Stimulated activated naive B cell treated with anti-CD40 and anti-IgM and Interleukin-4, amounts not matched to agents 10 μg/mL and 1 μg/mL and 100 μg/mL, for 72 hours (primary cell): Measurements from ENCODE around the gene TEX29.

Experiments used
- ATAC-seq, 2 donors: fragments of 150-1000 bp; cut with Tn5 transposase; replicated peaks; 2 replicates each; pipeline ENCODE4 v1.10.0; 2021; ENCODE audit warnings: moderate library complexity in 1 of 2
- DNase-seq: peaks from one replicate; pipeline ENCODE4 v3.0.0; 2021
- H3K27ac Mint-ChIP-seq: one replicate; pipeline ENCODE4 v1.8.0; 2022; ENCODE audit warnings: mild to moderate bottlenecking, mixed read lengths
- H3K27me3 Mint-ChIP-seq, 2 donors: one replicate each; pipeline ENCODE4 v1.8.0; 2022; ENCODE audit warnings: mixed read lengths in 2 of 2
- H3K36me3 Mint-ChIP-seq, 2 donors: one replicate each; pipeline ENCODE4 v1.8.0; 2022; ENCODE audit warnings: mixed read lengths in 2 of 2, mild to moderate bottlenecking in 1 of 2
- H3K4me1 Mint-ChIP-seq, 2 donors: one replicate each; pipeline ENCODE4 v1.8.0; 2022; ENCODE audit warnings: mixed read lengths in 2 of 2, mild to moderate bottlenecking in 1 of 2
- H3K4me3 Mint-ChIP-seq, 2 donors: one replicate each; pipeline ENCODE4 v1.8.0; 2022; ENCODE audit warnings: mild to moderate bottlenecking in 2 of 2, mixed read lengths in 2 of 2, moderate library complexity in 1 of 2
- H3K9me3 Mint-ChIP-seq, 2 donors: one replicate each; pipeline ENCODE4 v1.8.0; 2022; ENCODE audit warnings: mixed read lengths in 2 of 2, mild to moderate bottlenecking in 1 of 2

TEX29 gene

GRCh38 chr13:111353508-111353907, 33.1 kb downstream of the TEX29 start:
- Mint-ChIP-seq H3K27ac (no peak overlapping the region), H3K4me1 (no peaks in the 10 kb centered on the region), H3K27me3 (no peaks in the 10 kb centered on the region), H3K9me3 (peaks cover 4 to 7% of the 10 kb centered on the region in 2 donors), H3K36me3 (peaks cover under 1 to 7% of the 10 kb centered on the region in 2 donors), H3K4me3 (no peak overlapping the region)
- ATAC-seq (no peak), DNase-seq (no peak)

- DNase-seq = no peak
- ATAC-seq = no peak
- Mint-ChIP-seq H3K27me3 (no peaks in the 10 kb centered on the region), H3K36me3 (peaks cover 0 to 3% of the 10 kb centered on the region in 2 donors), H3K4me1 (no peaks in the 10 kb centered on the region), H3K27ac (no peak overlapping the region), H3K9me3 (peaks cover 4 to 7% of the 10 kb centered on the region in 2 donors), H3K4me3 (no peak overlapping the region)
Measured at GRCh38 chr13:111354789-111355188, 34.3 kb downstream of the TEX29 start.

GRCh38 chr13:111356795-111357194, 36.4 kb downstream of the TEX29 start:
- Mint-ChIP-seq H3K4me1 (no peaks in the 10 kb centered on the region), H3K4me3 (no peak overlapping the region), H3K36me3 (peaks cover 0 to 3% of the 10 kb centered on the region in 2 donors), H3K9me3 (peaks cover 4 to 6% of the 10 kb centered on the region in 2 donors), H3K27me3 (peaks cover 0 to 8% of the 10 kb centered on the region in 2 donors), H3K27ac (no peak overlapping the region)
- DNase-seq (no peak), ATAC-seq (no peak)

DNA sequence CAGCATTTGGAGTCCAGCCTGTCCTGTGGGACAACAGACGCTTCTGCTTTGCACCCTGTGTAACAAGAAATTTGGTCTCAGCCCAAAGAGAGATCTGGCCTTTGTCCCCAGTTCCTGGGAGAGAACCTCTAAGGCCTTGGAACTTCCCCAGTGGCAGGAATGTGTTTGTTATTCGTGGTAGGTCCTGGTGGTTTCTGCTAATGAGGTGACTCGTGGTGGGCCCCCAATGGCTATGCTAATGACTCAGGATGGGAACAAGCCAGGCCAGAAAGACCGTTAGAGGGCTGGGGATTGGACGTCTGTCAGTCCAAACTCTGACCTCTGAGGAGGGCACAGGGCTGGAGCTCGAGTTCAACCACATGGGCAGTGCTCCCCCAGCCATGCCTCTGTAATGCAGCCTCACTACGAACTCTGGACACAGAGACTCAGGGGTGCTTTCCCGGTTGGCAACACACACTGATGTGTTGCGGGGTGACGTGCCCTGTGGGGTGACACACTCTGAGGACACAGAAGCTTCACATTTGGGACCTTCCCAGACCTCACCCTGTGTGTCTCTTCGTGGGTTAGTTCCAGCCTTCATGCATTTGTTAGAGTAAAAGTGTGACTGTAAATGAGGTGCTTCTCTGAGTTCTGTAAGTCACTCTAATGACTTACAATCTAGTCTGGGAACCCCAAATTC, 38.9 kb downstream of the TEX29 start:
- peaks cover 14 to 26% of the 10 kb centered on the region in 2 donors for H3K27me3 Mint-ChIP-seq
- H3K4me1 Mint-ChIP-seq = peaks cover 3 to 9% of the 10 kb centered on the region in 2 donors
- ATAC-seq (no peak), DNase-seq (no peak)
- H3K36me3 Mint-ChIP-seq = no peaks in the 10 kb centered on the region
- H3K9me3 Mint-ChIP-seq = no peaks in the 10 kb centered on the region
- H3K4me3 Mint-ChIP-seq = no peak overlapping the region
- no peak overlapping the region for H3K27ac Mint-ChIP-seq

GRCh38 chr13:111359930-111360329, 39.5 kb downstream of the TEX29 start:
- H3K4me3 Mint-ChIP-seq = no peak overlapping the region
- ATAC-seq (no peak), DNase-seq (no peak)

GRCh38 chr13:111360452-111360851, 40.0 kb downstream of the TEX29 start:
- H3K9me3 Mint-ChIP-seq = no peaks in the 10 kb centered on the region
- H3K27me3 Mint-ChIP-seq = peaks cover 14 to 26% of the 10 kb centered on the region in 2 donors
- H3K27ac Mint-ChIP-seq = no peak overlapping the region
- ATAC-seq = no peak
- DNase-seq = no peak
- peaks cover 3 to 9% of the 10 kb centered on the region in 2 donors for H3K4me1 Mint-ChIP-seq
- H3K36me3 Mint-ChIP-seq = no peaks in the 10 kb centered on the region
- H3K4me3 Mint-ChIP-seq = no peak overlapping the region

More at GRCh38 chr13:111359930-111360329, 39.5 kb downstream of the TEX29 start:
- H3K27me3 Mint-ChIP-seq = peaks cover 14 to 26% of the 10 kb centered on the region in 2 donors
- H3K9me3 Mint-ChIP-seq = no peaks in the 10 kb centered on the region
- H3K27ac Mint-ChIP-seq = no peak overlapping the region
- H3K4me1 Mint-ChIP-seq = peaks cover 3 to 9% of the 10 kb centered on the region in 2 donors
- H3K36me3 Mint-ChIP-seq = no peaks in the 10 kb centered on the region

DNA sequence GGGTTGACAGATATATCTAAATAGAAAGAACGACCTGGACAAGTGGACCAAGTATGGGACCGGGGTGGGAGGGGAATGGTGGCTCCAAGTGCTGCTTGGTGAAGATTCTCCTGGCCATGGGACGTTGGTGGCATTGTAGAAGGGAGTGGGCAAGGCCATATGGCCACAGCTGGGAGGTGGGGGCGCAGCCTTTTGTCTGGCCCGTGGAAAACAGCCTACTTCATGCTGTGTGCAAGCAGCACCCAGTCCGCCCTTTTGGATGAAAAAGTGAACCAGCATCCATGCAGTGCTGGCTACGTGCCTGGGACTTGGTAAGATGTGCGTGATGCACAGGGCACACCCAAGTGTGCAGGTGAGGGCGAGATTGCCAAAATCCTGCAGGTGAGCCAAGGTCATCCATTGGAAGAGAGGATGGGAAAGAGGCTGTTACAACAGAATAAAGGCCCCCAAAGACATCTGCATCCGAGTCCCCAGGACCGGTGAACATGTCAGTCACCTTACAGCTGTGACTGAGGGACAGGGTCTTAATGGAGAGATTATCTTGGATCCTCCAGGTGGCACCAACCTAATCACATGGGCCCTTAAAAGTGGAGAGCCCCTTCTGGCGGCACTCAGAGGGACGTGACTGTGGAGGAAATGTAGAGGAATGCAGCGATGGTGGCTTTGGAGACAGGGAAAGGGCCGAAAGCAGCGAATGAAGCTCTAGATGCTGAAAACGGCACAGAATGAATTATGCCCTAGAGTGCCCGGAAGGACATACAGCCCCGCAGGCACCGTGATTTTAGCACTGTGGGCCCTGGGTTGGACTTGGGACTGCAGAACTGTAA, 40.8 kb downstream of the TEX29 start:
- no peak for DNase-seq
- Mint-ChIP-seq H3K27me3 (peaks cover 20 to 26% of the 10 kb centered on the region in 2 donors), H3K4me3 (no peak overlapping the region), H3K36me3 (no peaks in the 10 kb centered on the region), H3K9me3 (no peaks in the 10 kb centered on the region), H3K27ac (no peak overlapping the region), H3K4me1 (peaks cover 3 to 9% of the 10 kb centered on the region in 2 donors)
- ATAC-seq = no peak

- Mint-ChIP-seq H3K4me3 (no peak overlapping the region), H3K36me3 (no peaks in the 10 kb centered on the region), H3K4me1 (peaks cover 3 to 9% of the 10 kb centered on the region in 2 donors), H3K27me3 (peaks cover 20 to 26% of the 10 kb centered on the region in 2 donors), H3K27ac (no peak overlapping the region), H3K9me3 (no peaks in the 10 kb centered on the region)
- DNase-seq = no peak
- peak; percentile 84 to 87 for ATAC-seq
Measured at GRCh38 chr13:111361873-111362648, 41.6 kb downstream of the TEX29 start.

- H3K9me3 Mint-ChIP-seq = no peaks in the 10 kb centered on the region
- H3K27ac Mint-ChIP-seq = no peak overlapping the region
- H3K4me3 Mint-ChIP-seq = no peak overlapping the region
- no peaks in the 10 kb centered on the region for H3K36me3 Mint-ChIP-seq
- no peak for ATAC-seq
- H3K27me3 Mint-ChIP-seq = peaks cover 20 to 26% of the 10 kb centered on the region in 2 donors
- peaks cover 3 to 9% of the 10 kb centered on the region in 2 donors for H3K4me1 Mint-ChIP-seq
- DNase-seq = no peak
Measured at GRCh38 chr13:111363121-111363520, 42.7 kb downstream of the TEX29 start.

DNA sequence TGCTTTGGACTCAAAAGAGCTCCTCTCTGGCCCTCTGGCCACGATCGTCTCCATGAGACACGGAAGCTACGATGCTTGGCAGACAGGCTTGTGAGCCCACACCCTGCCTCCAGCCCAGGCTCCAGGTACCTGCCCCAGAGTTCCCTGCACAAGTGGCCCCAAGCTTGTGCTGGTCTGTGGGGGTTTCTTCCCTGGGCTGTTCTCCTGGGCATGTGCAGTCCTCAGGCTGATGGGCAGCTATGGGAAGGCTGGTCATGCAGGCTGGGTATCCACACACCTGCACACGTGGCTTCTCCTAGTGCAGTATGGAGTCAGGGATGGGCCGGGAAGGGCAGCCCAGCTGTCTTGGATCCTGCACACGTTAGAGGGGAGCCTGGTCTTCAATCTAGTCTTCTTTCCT, 43.1 kb downstream of the TEX29 start:
- Mint-ChIP-seq H3K27me3 (peaks cover 20 to 26% of the 10 kb centered on the region in 2 donors), H3K4me1 (peaks cover 3 to 9% of the 10 kb centered on the region in 2 donors)

GRCh38 chr13:111365149-111366005, 44.9 kb downstream of the TEX29 start:
- no peak overlapping the region for H3K27ac Mint-ChIP-seq
- DNase-seq (no peak), ATAC-seq (no peak)
- no peaks in the 10 kb centered on the region for H3K36me3 Mint-ChIP-seq
- H3K4me3 Mint-ChIP-seq = no peak overlapping the region
- peaks cover 3 to 9% of the 10 kb centered on the region in 2 donors for H3K4me1 Mint-ChIP-seq
- H3K9me3 Mint-ChIP-seq = peaks cover 3% of the 10 kb centered on the region in 2 donors
- H3K27me3 Mint-ChIP-seq = peaks cover 20 to 26% of the 10 kb centered on the region in 2 donors

More for the DNA sequence above, 43.1 kb downstream of the TEX29 start:
- DNase-seq (no peak), ATAC-seq (no peak)
- Mint-ChIP-seq H3K36me3 (no peaks in the 10 kb centered on the region), H3K4me3 (no peak overlapping the region), H3K9me3 (peaks cover 0 to under 1% of the 10 kb centered on the region in 2 donors), H3K27ac (no peak overlapping the region)

GRCh38 chr13:111367340-111367739, 46.9 kb downstream of the TEX29 start:
- peaks cover 12 to 21% of the 10 kb centered on the region in 2 donors for H3K27me3 Mint-ChIP-seq
- H3K4me3 Mint-ChIP-seq = no peak overlapping the region
- peaks cover 3% of the 10 kb centered on the region in 2 donors for H3K9me3 Mint-ChIP-seq
- no peaks in the 10 kb centered on the region for H3K36me3 Mint-ChIP-seq
- no peak for DNase-seq
- H3K27ac Mint-ChIP-seq = no peak overlapping the region
- ATAC-seq = no peak
- peaks cover 0 to 4% of the 10 kb centered on the region in 2 donors for H3K4me1 Mint-ChIP-seq

DNA sequence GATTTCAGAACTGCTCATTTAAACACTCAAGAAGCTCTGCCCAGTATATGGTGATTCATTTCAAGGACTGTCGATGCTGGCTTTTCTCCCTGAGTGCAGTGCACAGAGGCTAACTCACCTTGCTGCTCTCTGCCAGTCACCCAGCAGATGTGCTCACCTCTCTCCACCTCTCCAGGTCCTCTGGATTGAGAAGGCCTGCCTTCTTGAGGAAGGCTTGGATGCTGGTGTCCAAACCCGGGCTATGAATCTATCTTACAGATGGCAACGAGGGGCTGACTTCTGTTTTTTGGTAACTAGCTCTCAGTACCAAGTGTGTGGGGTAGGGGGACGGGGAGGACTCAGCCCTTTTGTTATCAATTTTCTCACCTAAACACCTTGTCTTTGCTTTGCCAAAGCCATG, 47.6 kb downstream of the TEX29 start:
- Mint-ChIP-seq H3K27me3 (peaks cover 7 to 13% of the 10 kb centered on the region in 2 donors), H3K27ac (no peak overlapping the region), H3K4me3 (no peak overlapping the region), H3K9me3 (peaks cover 8 to 9% of the 10 kb centered on the region in 2 donors), H3K36me3 (no peaks in the 10 kb centered on the region), H3K4me1 (peaks cover under 1 to 6% of the 10 kb centered on the region in 2 donors)
- no peak for DNase-seq
- no peak for ATAC-seq
